Transverse colon (tissue), 4 donors: ENCODE measurements around the gene SLC5A1.
"Not testable (repeated sequence)": the region's sequence is repeated elsewhere in the genome, so short reads cannot be mapped to it uniquely, and the experiment has no call there.

ENCODE experiments used
- POLR2A ChIP-seq: fragments of 450-650 bp; IDR thresholded peaks from one replicate; pipeline ENCODE4 v1.6.1; 2016; ENCODE audit warnings: antibody characterized with exemption, mild to moderate bottlenecking, moderate library complexity
- POLR2AphosphoS5 ChIP-seq, 3 donors: sonication (generic); formaldehyde crosslinking; IDR thresholded peaks; one replicate each; pipeline ENCODE4 v1.6.1; 2016; ENCODE audit warnings: antibody characterized with exemption in 3 of 3
- TF ChIP-seq, protein P1 (sequence below), 5 experiments: fragments of 200-600 bp in 3 of 5; fragments of 450-650 bp in 2 of 5; sonication (generic) in 3 of 5; IDR thresholded peaks; 1 replicate in 2 of 5; 2 replicates in 3 of 5; pipeline ENCODE4 v1.5.1; 2016 to 2017; ENCODE audit warnings: antibody characterized with exemption in 5 of 5, inconsistent platforms in 3 of 5, mild to moderate bottlenecking in 2 of 5, moderate library complexity in 1 of 5

DNA sequence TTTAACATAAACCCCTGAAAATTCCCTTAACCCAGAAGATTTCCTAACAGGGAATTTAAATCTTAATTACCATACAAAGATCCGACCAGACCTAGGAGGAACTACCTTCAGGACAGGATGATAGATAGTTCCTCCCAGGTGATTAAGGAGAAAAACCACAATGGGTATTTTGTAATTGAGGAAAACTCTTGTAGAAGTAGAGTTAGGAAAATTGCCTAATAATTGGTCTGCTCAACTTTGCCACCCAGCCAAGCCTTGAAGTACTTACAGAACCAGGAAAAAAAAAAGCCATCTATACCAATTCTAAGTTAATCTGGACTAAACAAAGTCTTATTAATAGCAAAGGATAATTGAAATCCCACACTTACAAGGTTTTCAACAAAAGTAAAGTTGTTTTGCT is 95.5 kb downstream of the SLC5A1 start:
- TF ChIP-seq, protein P1, sequence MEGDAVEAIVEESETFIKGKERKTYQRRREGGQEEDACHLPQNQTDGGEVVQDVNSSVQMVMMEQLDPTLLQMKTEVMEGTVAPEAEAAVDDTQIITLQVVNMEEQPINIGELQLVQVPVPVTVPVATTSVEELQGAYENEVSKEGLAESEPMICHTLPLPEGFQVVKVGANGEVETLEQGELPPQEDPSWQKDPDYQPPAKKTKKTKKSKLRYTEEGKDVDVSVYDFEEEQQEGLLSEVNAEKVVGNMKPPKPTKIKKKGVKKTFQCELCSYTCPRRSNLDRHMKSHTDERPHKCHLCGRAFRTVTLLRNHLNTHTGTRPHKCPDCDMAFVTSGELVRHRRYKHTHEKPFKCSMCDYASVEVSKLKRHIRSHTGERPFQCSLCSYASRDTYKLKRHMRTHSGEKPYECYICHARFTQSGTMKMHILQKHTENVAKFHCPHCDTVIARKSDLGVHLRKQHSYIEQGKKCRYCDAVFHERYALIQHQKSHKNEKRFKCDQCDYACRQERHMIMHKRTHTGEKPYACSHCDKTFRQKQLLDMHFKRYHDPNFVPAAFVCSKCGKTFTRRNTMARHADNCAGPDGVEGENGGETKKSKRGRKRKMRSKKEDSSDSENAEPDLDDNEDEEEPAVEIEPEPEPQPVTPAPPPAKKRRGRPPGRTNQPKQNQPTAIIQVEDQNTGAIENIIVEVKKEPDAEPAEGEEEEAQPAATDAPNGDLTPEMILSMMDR (IDR thresholded peaks at IDR 0.05), result not testable (repeated sequence)
- not testable (repeated sequence) for TF ChIP-seq POLR2AphosphoS5 (IDR thresholded peaks at IDR 0.05); POLR2A
